ENCODE results near the gene CMSS1.

DNA sequence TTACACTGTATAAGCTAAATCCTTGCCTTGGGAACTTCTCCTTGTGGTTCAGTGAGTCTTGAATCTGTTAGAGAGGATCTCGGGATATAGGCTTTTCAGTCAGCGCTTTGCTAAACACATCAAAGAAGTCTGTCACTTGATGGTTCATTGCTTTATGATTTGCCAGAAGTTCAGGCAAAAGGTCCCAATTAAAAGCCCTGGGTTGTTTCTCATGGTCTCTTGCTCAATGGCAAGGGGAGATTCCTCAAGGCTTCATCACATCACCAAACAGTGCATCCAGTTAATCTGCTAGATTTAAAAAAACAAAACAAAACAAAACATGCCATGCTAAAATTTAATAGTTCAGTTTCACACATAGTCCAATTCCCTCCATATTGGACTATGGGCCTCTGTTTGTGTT is 181.9 kb downstream of the CMSS1 start:
- TF ChIP-seq, protein P1, sequence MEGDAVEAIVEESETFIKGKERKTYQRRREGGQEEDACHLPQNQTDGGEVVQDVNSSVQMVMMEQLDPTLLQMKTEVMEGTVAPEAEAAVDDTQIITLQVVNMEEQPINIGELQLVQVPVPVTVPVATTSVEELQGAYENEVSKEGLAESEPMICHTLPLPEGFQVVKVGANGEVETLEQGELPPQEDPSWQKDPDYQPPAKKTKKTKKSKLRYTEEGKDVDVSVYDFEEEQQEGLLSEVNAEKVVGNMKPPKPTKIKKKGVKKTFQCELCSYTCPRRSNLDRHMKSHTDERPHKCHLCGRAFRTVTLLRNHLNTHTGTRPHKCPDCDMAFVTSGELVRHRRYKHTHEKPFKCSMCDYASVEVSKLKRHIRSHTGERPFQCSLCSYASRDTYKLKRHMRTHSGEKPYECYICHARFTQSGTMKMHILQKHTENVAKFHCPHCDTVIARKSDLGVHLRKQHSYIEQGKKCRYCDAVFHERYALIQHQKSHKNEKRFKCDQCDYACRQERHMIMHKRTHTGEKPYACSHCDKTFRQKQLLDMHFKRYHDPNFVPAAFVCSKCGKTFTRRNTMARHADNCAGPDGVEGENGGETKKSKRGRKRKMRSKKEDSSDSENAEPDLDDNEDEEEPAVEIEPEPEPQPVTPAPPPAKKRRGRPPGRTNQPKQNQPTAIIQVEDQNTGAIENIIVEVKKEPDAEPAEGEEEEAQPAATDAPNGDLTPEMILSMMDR (conservative IDR thresholded peaks at IDR 0.05; ENCODE audit: low read length): no peak
- TF ChIP-seq EZH2phosphoT487 (IDR thresholded peaks at IDR 0.05; ENCODE audit: borderline replicate concordance): no peak

Measured in Loucy (cell line).